Mesangial cell (primary cell): ENCODE results near the gene PAIP2. TPM values are rescaled to one million over a fixed set of nuclear protein-coding genes. Genes with fewer than 3 reads are reported as not detected.

Experiments used
- total RNA-seq: library from RNA; depleted of rRNA; stranded (reverse); fragments of >200 nt; gene quantifications from 2 replicates; pipeline ENCODE4 v1.2.3, GENCODE V29; 2015

Gene PAIP2
- 30.9 and 34.1 TPM in 2 replicates for total RNA-seq

GRCh38 chr5:139341689-139342422 is at the start of gene PAIP2:
PAIP2 (plus strand) TSS chr5:139341854; CDS start chr5:139363785, 21,931 bp downstream.

GRCh38 chr5:139293507-139294373 is 47.9 kb upstream of the PAIP2 start, which contains the start of gene MATR3:
MATR3 (plus strand) TSS chr5:139293740; CDS start chr5:139307416, 13,676 bp downstream.

GRCh38 chr5:139383275-139383992 is 41.8 kb downstream of the PAIP2 start, which contains the start of gene SLC23A1:
SLC23A1 (minus strand) TSS chr5:139383297; CDS start chr5:139383253, 44 bp downstream.

GRCh38 chr5:139389701-139390638 is 48.3 kb downstream of the PAIP2 start, which contains the start of gene MZB1:
MZB1 (minus strand) TSS chr5:139389913; CDS start chr5:139389856, 57 bp downstream.

GRCh38 chr5:139394654-139395566 is 53.3 kb downstream of the PAIP2 start, which contains the start of gene PROB1:
PROB1 (minus strand) TSS chr5:139395104; CDS start chr5:139395081, 23 bp downstream.

GRCh38 chr5:139403787-139404483 is 62.3 kb downstream of the PAIP2 start, which contains the start of gene SPATA24:
SPATA24 (minus strand) TSS chr5:139404089; CDS start chr5:139404060, 29 bp downstream.

Other genes with a start within 250 kb of the PAIP2 start
- 37.3 and 51.0 TPM in 2 replicates for gene SIL1, start 143.5 kb upstream of the PAIP2 start, total RNA-seq
- 178 and 179 TPM in 2 replicates for gene MATR3, start 48.1 kb upstream of the PAIP2 start, total RNA-seq
- gene SLC23A1, start 41.4 kb downstream of the PAIP2 start, total RNA-seq = 0.38 TPM in 1 of 2 replicates, not detected in the other
- not detected in 2 replicates for gene MZB1, start 48.1 kb downstream of the PAIP2 start, total RNA-seq
- 3.1 and 3.4 TPM in 2 replicates for gene PROB1, start 53.2 kb downstream of the PAIP2 start, total RNA-seq
- gene SPATA24, start 62.2 kb downstream of the PAIP2 start, total RNA-seq = 3.4 and 3.6 TPM in 2 replicates
- gene DNAJC18, start 97.7 kb downstream of the PAIP2 start, total RNA-seq = 8.0 and 10.5 TPM in 2 replicates
- gene ECSCR, start 120.9 kb downstream of the PAIP2 start, total RNA-seq = 0.65 TPM in 1 of 2 replicates, not detected in the other
- gene SMIM33, start 129.2 kb downstream of the PAIP2 start, total RNA-seq = under 0.01 TPM in 1 of 2 replicates, not detected in the other
- 37.8 and 60.0 TPM in 2 replicates for gene STING1, start 140.9 kb downstream of the PAIP2 start, total RNA-seq
- gene UBE2D2, start 219.5 kb downstream of the PAIP2 start, total RNA-seq = 130 and 163 TPM in 2 replicates